ENCODE results near the gene CCDC86. TPM values are rescaled to one million over a fixed set of nuclear protein-coding genes. Genes with fewer than 3 reads are reported as not detected.

Gene CCDC86
- total RNA-seq, 2 donors from 2014 or later = 25.9 to 85.7 TPM

DNA sequence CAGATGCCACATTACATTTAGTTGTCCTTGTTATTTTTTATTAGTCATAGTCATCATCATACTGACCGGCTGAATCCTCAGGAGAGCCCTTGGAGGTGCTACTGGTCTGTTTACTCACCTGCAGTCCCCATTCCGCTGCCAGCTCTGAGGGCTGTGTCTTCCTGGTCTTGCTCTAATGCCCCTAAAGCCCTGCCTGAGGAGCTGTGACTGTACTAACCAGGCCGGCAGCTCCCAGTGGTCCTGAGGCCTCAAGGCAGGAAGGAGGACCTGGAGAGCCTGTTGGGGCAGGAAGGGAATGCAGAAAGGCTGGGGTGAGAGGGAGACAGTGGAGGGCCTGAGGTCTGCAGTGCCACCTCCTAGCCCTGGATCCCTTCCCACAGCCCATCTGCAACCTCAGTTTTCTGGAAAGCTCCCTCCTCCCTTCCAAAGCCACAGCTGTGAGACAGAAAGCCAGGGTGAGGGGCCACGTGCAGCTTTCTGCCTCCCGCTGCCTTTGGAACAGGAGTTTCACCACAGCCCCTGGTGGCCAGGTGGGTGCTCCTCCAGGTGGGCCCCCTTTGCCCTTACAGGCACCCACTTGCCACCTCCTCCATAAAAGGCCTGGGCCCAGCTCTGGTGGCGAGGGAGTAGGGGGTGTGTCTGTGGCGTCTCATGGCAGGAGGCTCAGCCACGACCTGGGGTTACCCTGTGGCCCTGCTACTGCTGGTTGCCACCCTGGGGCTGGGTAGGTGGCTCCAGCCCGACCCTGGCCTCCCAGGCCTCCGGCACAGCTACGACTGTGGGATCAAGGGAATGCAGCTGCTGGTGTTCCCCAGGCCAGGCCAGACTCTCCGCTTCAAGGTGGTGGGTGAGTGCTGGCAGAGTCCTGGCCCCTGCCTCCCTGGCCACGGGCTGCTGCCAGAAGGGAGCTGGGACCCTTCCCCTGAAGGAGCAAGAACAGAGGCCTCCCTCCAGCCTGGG lies 25.3 kb downstream of the CCDC86 start, which contains the start of gene ZP1:
Gene ZP1 (plus strand): TSS at position 632 of the 960 bp plus-strand sequence. CDS start 20 bp downstream, at position 652.
- ATAC-seq (replicated peaks) = no peak
- Mint-ChIP-seq H3K4me1 (no peaks in the 10 kb centered on the region), H3K27ac (no peak within 1 kb of the TSS)

DNA sequence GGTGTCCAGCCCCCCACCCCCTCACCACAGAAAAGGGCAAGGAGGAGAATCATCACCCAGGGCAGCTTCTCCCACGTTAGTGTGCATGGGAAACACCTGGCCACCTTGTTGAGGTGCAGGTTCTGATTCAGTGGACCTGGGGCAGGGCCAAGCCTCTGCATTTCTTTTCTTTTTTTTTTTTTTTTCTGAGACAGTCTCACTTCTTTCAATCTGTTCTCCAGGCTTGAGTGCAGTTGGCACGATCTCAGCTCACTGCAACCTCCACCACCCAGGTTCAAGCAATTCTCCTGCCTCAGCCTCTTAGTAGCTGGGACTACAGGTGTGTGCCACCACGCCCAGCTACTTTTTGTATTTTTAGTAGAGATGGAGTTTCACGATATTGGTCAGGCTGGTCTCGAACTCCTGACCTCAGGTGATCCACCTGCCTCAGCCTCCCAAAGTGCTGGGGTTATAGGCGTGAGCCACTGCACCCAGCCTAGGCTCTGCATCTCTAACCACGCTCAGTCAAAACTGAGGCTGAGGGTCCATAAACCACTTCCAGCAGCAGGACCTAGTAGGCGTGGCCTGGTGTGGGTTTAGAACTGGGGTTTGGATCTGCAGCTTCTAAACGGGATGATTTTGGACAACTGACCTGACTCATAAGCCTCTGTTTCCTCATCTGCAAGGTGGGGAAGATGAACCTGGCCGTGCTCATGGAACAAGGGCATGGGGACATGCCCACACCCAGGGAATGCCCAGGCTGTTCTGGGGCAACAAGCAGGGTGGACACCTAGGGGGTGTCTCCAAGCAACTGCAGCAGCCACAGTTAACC lies 26.2 kb downstream of the CCDC86 start:
- no peaks in the 10 kb centered on the region for H3K36me3 Mint-ChIP-seq (ENCODE audit: low read depth)
- no peak overlapping the region for H3K4me3 Mint-ChIP-seq
- no peaks in the 10 kb centered on the region for H3K9me3 Mint-ChIP-seq
- H3K27ac Mint-ChIP-seq = no peak overlapping the region
- H3K27me3 Mint-ChIP-seq = peaks cover 2% of the 10 kb centered on the region
- peaks cover 2% of the 10 kb centered on the region for H3K4me1 Mint-ChIP-seq
- no peak for ATAC-seq (replicated peaks)

More for the DNA sequence above, 25.3 kb downstream of the CCDC86 start, which contains the start of gene ZP1:
- Mint-ChIP-seq H3K9me3 (no peaks in the 10 kb centered on the region), H3K36me3 (ENCODE audit: low read depth) (no peaks in the 10 kb centered on the region), H3K4me3 (no peak within 1 kb of the TSS), H3K27me3 (peaks cover 2% of the 10 kb centered on the region)

DNA sequence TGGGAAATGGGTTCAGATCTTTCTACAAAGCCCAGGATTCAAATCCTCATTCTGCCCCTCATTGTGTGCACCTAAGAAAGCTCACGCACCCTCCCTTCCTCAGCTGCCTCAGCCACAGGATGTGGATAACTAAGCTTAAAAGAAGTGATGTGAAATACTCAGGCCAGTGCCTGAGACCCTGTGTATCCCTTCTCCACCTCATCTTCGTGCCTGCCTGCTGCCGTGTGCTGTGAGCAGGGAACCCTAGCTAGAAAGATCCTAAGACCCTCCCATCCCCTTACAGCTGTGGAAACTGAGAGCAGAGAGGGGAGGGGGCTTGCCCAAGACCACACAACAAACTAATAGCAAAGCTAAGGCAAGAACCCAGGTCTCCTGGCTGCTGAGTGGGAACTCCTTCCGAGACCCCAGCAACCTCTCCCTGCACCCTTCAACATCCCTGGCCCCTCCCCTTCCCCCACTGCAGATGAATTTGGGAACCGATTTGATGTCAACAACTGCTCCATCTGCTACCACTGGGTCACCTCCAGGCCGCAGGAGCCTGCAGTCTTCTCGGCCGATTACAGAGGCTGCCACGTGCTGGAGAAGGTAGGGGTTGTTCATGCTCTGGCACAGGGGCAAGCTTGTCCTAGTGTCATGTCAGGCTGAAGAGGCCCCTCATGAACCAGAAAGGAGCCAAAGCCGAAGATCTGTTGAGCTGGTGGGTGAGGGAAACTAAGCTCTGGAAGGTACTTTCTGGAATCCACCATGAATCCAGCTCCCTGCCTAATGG lies 27.0 kb downstream of the CCDC86 start:
- Mint-ChIP-seq H3K27ac (no peak overlapping the region), H3K4me1 (peaks cover 4% of the 10 kb centered on the region), H3K36me3 (ENCODE audit: low read depth) (no peaks in the 10 kb centered on the region), H3K4me3 (no peak overlapping the region), H3K9me3 (no peaks in the 10 kb centered on the region), H3K27me3 (peaks cover 2% of the 10 kb centered on the region)
- no peak for ATAC-seq (replicated peaks)

DNA sequence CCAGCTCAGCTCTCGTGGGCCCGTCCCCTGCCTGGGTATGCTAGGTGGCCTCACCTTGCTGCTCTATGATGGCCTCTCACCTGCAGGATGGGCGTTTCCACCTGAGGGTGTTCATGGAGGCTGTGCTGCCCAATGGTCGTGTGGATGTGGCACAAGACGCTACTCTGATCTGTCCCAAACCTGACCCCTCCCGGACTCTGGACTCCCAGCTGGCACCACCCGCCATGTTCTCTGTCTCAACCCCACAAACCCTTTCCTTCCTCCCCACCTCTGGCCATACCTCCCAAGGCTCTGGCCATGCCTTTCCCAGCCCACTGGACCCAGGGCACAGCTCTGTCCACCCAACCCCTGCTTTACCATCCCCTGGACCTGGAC lies 27.5 kb downstream of the CCDC86 start:
- H3K27me3 Mint-ChIP-seq = peaks cover 2% of the 10 kb centered on the region
- no peak overlapping the region for H3K4me3 Mint-ChIP-seq
- peaks cover 4% of the 10 kb centered on the region for H3K4me1 Mint-ChIP-seq
- H3K36me3 Mint-ChIP-seq (ENCODE audit: low read depth) = no peaks in the 10 kb centered on the region
- no peak overlapping the region for H3K27ac Mint-ChIP-seq
- ATAC-seq (replicated peaks) = no peak
- no peaks in the 10 kb centered on the region for H3K9me3 Mint-ChIP-seq

DNA sequence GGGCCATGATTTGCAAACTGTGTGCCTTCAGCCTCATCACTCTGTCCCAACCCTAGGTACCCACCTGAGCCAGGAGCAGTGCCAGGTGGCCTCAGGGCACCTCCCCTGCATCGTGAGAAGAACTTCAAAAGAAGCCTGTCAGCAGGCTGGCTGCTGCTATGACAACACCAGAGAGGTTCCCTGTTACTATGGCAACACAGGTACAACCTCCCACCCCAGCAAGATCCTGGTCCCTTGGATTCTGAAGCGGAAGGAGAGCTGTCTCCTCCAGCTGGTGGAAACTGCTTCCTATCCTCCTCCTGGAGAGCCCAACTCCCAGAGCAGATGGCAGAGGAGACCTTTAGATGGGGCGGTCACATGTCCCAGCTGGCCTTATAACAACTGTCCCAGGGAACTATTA lies 28.4 kb downstream of the CCDC86 start:
- Mint-ChIP-seq H3K9me3 (no peaks in the 10 kb centered on the region), H3K4me3 (no peak overlapping the region), H3K27ac (no peak overlapping the region), H3K27me3 (peaks cover 2% of the 10 kb centered on the region), H3K4me1 (peaks cover 4% of the 10 kb centered on the region), H3K36me3 (ENCODE audit: low read depth) (no peaks in the 10 kb centered on the region)
- ATAC-seq (replicated peaks) = no peak

DNA sequence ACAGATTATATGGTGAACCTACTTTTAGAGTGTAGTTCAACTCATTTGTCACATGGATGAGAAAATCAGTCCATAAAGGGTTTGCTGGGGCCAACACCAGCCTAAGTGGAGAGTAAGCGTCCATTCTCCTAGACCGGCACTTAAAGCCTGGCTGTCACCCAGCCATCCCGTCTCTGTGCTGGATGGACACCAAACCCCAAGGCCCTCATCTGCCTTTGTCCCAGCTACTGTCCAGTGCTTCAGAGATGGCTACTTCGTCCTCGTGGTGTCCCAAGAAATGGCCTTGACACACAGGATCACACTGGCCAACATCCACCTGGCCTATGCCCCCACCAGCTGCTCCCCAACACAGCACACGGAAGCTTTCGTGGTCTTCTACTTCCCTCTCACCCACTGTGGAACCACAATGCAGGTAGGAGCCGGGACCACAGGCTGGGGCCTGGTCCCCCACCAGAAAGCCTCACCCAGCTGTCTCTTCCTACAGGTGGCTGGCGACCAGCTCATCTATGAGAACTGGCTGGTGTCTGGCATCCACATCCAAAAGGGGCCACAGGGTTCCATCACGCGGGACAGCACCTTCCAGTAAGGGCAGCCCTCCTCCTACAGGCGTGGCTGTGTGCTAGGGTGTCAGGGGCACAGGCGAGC lies 28.9 kb downstream of the CCDC86 start:
- no peak for ATAC-seq (replicated peaks)
- Mint-ChIP-seq H3K36me3 (ENCODE audit: low read depth) (no peaks in the 10 kb centered on the region), H3K27me3 (peaks cover 2% of the 10 kb centered on the region), H3K27ac (no peak overlapping the region), H3K4me3 (no peak overlapping the region), H3K9me3 (no peaks in the 10 kb centered on the region), H3K4me1 (peaks cover 4% of the 10 kb centered on the region)

DNA sequence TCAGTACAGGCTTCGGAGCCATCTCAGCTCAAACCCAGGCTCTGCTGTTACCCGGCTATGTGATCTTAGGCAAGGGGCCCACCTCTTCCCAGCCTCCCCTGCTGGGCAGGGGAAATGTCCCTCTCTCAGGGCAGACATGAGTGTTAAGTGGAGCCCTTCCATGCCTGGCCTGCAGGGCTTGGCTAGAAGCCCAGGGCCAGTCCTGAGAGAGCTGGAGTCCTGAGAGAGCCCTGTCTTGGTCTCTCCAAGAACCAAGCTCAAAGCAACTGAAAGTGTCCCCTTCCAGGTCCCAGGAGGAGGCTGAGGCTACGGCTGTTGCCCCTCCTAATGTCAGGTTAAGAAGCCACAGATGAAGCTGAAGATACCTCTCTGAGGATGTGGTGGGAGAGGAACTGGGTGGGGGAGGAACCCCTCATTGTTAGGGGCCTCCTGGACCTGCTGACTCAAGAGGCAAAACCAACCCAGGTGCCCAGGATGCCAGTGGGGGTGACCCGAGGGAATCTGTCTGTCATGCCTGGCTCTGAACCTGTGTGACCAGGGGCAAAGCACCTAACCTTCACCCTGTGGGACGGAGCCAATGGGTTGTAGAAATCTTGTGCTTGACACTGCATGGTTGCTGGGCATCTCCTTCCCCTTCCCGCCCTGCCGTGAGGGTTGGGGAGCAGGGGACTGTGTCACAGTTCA lies 29.6 kb downstream of the CCDC86 start:
- Mint-ChIP-seq H3K4me3 (no peak overlapping the region), H3K9me3 (no peaks in the 10 kb centered on the region), H3K36me3 (ENCODE audit: low read depth) (no peaks in the 10 kb centered on the region), H3K27me3 (peaks cover 2% of the 10 kb centered on the region), H3K27ac (no peak overlapping the region), H3K4me1 (peaks cover 4% of the 10 kb centered on the region)
- ATAC-seq (replicated peaks) = no peak

DNA sequence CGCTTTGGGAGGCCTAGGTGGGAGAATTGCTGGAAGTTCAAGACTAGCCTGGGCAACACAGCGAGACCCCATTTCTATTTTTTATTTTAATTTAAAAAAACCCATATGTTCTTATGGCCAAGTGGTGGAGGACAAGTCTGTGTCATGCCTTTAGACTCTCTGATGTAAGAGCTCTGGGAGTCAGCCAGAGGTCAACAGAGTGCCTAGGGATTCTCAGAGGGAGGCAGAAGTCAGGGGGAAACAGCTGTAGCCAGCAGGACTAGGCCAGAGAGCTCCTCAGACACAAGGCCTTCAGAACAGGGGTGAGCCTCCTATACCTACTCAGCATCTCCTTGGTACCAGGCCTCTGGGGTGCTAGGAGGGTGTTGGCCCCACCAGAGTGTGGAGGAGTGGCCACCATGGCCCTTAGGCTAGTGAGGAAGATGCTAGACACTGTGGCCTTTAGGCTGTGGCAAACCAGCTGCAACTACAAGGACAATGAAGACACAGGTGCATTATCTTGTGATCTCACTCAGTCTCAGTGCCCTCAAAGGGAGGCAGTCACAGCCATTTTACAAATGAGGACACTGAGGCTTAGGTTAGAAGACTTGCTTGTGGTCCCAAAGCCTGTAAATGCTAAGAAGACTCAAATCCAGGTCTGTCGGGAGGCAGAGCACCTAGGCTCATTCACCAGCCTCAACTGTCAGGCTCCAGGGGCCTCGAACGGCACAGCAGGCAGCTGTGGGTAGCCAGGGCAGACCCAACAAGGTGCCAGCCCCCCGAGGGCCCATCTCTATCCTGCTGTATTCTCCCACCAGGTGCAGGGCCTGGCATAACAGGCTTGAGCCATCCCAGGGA lies 30.4 kb downstream of the CCDC86 start:
- Mint-ChIP-seq H3K4me3 (no peak overlapping the region), H3K9me3 (no peaks in the 10 kb centered on the region), H3K4me1 (peaks cover 4% of the 10 kb centered on the region), H3K27me3 (peaks cover 2% of the 10 kb centered on the region), H3K27ac (no peak overlapping the region), H3K36me3 (ENCODE audit: low read depth) (peaks cover 7% of the 10 kb centered on the region)
- no peak for ATAC-seq (replicated peaks)

DNA sequence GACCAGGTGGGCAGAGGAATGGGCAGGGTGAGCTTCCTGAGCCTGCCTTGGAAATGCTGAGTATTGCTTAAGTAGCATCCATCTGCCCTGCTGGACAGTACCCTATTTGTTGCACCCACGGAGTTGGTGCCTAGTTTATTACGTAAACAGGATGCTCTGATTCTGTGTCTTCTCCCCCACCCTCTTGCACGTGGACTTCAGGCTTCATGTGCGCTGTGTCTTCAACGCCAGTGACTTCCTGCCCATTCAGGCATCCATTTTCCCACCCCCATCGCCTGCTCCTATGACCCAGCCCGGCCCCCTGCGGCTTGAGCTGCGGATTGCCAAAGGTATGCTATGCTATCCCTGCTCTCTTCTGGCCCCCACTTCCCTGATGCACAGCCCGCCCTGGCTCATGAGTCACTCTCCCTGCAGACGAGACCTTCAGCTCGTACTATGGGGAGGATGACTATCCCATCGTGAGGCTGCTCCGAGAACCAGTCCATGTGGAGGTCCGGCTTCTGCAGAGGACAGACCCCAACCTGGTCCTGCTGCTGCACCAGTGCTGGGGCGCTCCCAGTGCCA lies 31.1 kb downstream of the CCDC86 start:
- H3K4me1 Mint-ChIP-seq = peaks cover 4% of the 10 kb centered on the region
- peaks cover 13% of the 10 kb centered on the region for H3K36me3 Mint-ChIP-seq (ENCODE audit: low read depth)
- no peaks in the 10 kb centered on the region for H3K9me3 Mint-ChIP-seq
- ATAC-seq (replicated peaks) = no peak
- H3K27ac Mint-ChIP-seq = no peak overlapping the region
- H3K27me3 Mint-ChIP-seq = peaks cover 2% of the 10 kb centered on the region
- H3K4me3 Mint-ChIP-seq = no peak overlapping the region

DNA sequence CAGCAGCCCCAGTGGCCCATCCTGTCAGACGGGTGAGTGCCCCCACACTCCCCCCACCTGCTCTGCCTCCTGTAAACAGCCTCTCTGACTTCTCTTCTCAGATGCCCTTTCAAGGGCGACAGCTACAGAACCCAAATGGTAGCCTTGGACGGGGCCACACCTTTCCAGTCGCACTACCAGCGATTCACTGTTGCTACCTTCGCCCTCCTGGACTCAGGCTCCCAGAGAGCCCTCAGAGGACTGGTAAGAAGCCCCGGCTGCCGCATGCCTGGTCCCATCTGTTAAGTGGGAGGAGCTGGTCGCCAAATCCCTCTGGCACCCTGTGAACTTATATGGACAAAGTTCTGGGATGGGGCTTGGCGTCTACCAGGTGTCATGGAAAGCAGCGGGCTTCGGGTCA lies 31.6 kb downstream of the CCDC86 start:
- Mint-ChIP-seq H3K27me3 (peaks cover 2% of the 10 kb centered on the region), H3K4me1 (peaks cover 4% of the 10 kb centered on the region), H3K9me3 (no peaks in the 10 kb centered on the region), H3K27ac (no peak overlapping the region), H3K36me3 (ENCODE audit: low read depth) (peaks cover 16% of the 10 kb centered on the region), H3K4me3 (no peak overlapping the region)
- ATAC-seq (replicated peaks) = no peak

DNA sequence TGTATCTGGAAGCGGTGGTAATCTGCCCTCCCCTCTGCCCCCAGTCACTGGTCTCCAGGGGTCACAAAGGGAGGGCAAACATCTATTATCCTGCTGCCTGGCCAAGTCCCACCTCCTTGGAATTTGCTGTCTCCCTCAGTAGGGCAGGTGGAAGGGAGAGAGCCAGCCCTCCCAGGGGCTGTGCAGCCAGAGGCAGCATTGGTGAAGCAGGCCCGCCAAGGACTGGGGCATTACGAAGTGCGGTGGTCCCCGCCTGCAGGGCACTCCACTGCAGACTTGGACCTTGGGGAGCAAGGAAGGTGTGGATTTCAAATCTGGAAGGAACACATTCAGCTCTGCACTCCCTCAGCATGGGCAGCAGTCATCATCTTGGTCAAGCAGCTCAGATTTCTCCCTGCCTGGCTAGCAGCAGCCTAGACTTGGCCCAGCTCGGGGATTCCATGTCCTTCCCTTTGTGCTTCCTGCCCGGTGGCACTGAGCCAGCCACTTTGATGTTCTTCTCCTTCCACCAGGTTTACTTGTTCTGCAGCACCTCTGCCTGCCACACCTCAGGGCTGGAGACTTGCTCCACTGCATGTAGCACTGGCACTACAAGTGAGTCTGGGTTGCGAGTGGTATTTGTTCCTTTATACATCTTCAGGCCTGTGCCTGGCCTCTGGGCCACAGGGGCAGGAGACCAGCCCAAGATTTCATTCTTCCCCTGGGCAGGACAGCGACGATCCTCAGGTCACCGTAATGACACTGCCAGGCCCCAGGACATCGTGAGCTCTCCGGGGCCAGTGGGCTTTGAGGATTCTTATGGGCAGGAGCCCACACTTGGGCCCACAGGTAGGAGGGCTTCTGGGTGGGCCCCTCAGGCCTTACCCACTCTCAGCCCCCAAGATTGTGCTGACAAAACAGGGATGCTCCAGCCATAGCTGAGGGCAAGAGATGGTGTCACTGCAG lies 32.8 kb downstream of the CCDC86 start:
- Mint-ChIP-seq H3K27ac (no peak overlapping the region), H3K36me3 (ENCODE audit: low read depth) (peaks cover 28% of the 10 kb centered on the region)

More for the DNA sequence above, 32.8 kb downstream of the CCDC86 start:
- ATAC-seq (replicated peaks) = no peak
- peaks cover 4% of the 10 kb centered on the region for H3K4me1 Mint-ChIP-seq
- H3K9me3 Mint-ChIP-seq = no peaks in the 10 kb centered on the region
- H3K4me3 Mint-ChIP-seq = no peak overlapping the region
- H3K27me3 Mint-ChIP-seq = peaks cover under 1% of the 10 kb centered on the region

Data from activated T-helper 17 cell treated with anti-CD3 and anti-CD28 coated beads, Interleukin-2, amount 50 U/mL, for 72 hours (primary cell).